Measurements from ENCODE around the gene DDX27. TPM values are rescaled to one million over a fixed set of nuclear protein-coding genes. Genes with fewer than 3 reads are reported as not detected.

The DDX27 gene
- total RNA-seq, 4 donors from 2014 or later = 30.4 to 45.8 (median 38.2) TPM

GRCh38 chr20:49247792-49248191 lies 28.6 kb downstream of the DDX27 start:
- H3K9me3 ChIP-seq = no peaks in the 10 kb centered on the region
- no peak for DNase-seq
- H3K27me3 ChIP-seq = no peaks in the 10 kb centered on the region
- H3K27ac ChIP-seq = no peak overlapping the region
- H3K36me3 ChIP-seq = peaks cover 82 to 89% of the 10 kb centered on the region in 2 donors
- WGBS, 2 donors = 70 to 73% methylated on average over 5 of the region's 5 CpGs
- TF ChIP-seq POLR2A (IDR thresholded peaks at IDR 0.05) (no peak), CTCF (IDR thresholded peaks at IDR 0.05) (no peak)
- intact Hi-C loops (cut with DNase I) = loop anchor here (5.0 to 10.0 kb wide), 2 partner anchors 80 to 237 kb away; partner anchors contain the start of gene KCNB1
- no peaks in the 10 kb centered on the region for H3K4me1 ChIP-seq
- H3K4me3 ChIP-seq (replicated peaks in 1 of 3) = no peak overlapping the region

- intact Hi-C loops (cut with DNase I) = loop anchor here (5.0 to 10.0 kb wide), 2 partner anchors 79 to 236 kb away; partner anchors contain the start of gene KCNB1
- Histone ChIP-seq H3K4me3 (replicated peaks in 1 of 3) (no peak overlapping the region), H3K36me3 (peaks cover 82 to 89% of the 10 kb centered on the region in 2 donors), H3K27ac (no peak overlapping the region), H3K9me3 (no peaks in the 10 kb centered on the region), H3K27me3 (no peaks in the 10 kb centered on the region), H3K4me1 (no peaks in the 10 kb centered on the region)
- no peak for TF ChIP-seq POLR2A (IDR thresholded peaks at IDR 0.05)
- TF ChIP-seq CTCF (IDR thresholded peaks at IDR 0.05) = no peak
- no peak for DNase-seq
- 81 to 91% methylated on average over 6 to 9 of the region's 10 CpGs for WGBS, 2 donors
Measured at GRCh38 chr20:49248301-49248700, 29.1 kb downstream of the DDX27 start.

GRCh38 chr20:49248879-49249665 lies 29.9 kb downstream of the DDX27 start:
- Histone ChIP-seq H3K4me1 (no peaks in the 10 kb centered on the region), H3K4me3 (replicated peaks in 1 of 3) (no peak overlapping the region), H3K36me3 (peaks cover 84 to 89% of the 10 kb centered on the region in 2 donors), H3K9me3 (no peaks in the 10 kb centered on the region), H3K27me3 (no peaks in the 10 kb centered on the region), H3K27ac (no peak overlapping the region)
- TF ChIP-seq POLR2A (IDR thresholded peaks at IDR 0.05) = no peak
- WGBS, 2 donors = 88 to 94% methylated on average over 11 to 18 of the region's 18 CpGs
- intact Hi-C loops (cut with DNase I) = loop anchor here (5.0 to 10.0 kb wide), 2 partner anchors 78 to 236 kb away; partner anchors contain the start of gene KCNB1
- DNase-seq = no peak

- Histone ChIP-seq H3K27ac (no peak overlapping the region), H3K27me3 (no peaks in the 10 kb centered on the region), H3K4me1 (no peaks in the 10 kb centered on the region), H3K4me3 (replicated peaks in 1 of 3) (no peak overlapping the region), H3K9me3 (no peaks in the 10 kb centered on the region), H3K36me3 (peaks cover 97 to 99% of the 10 kb centered on the region in 2 donors)
- intact Hi-C loops (cut with DNase I) = no loop called here
- TF ChIP-seq CTCF (IDR thresholded peaks at IDR 0.05) (no peak), POLR2A (IDR thresholded peaks at IDR 0.05) (no peak)
- WGBS, 2 donors = 92 to 93% methylated on average over 6 of the region's 6 CpGs
- DNase-seq = no peak
Measured at GRCh38 chr20:49252556-49253350, 33.5 kb downstream of the DDX27 start.

GRCh38 chr20:49256261-49256660 lies 37.0 kb downstream of the DDX27 start:
- intact Hi-C loops (cut with DNase I) = no loop called here
- WGBS, 2 donors = 66 to 70% methylated on average over 6 of the region's 6 CpGs
- no peak for TF ChIP-seq CTCF (IDR thresholded peaks at IDR 0.05)
- TF ChIP-seq POLR2A (IDR thresholded peaks at IDR 0.05) = no peak
- no peak overlapping the region for H3K4me3 ChIP-seq (replicated peaks in 1 of 3)
- H3K36me3 ChIP-seq = peaks cover 96 to 100% of the 10 kb centered on the region in 2 donors
- no peaks in the 10 kb centered on the region for H3K4me1 ChIP-seq
- H3K9me3 ChIP-seq = no peaks in the 10 kb centered on the region
- H3K27ac ChIP-seq = no peak overlapping the region
- DNase-seq = peak in 1 of 2 donors; percentile 28
- H3K27me3 ChIP-seq = no peaks in the 10 kb centered on the region
